Astrocyte of the cerebellum (primary cell): ENCODE data around the gene MAGI3.

Source experiments
- DNase-seq: peaks from one replicate; pipeline ENCODE4 v3.0.0-alpha.2; 2011; ENCODE audit warnings: low read depth
- H3K4me3 ChIP-seq: 2 replicates; pipeline ENCODE4 v1.5.1; 2011; ENCODE audit warnings: mild to moderate bottlenecking, low read depth, low read length, moderate library complexity
- CTCF ChIP-seq: IDR thresholded peaks from 2 replicates; pipeline ENCODE4 v1.5.1; 2012; ENCODE audit warnings: low read length, low read depth, moderate library complexity, mild to moderate bottlenecking; ENCODE audit errors: missing control alignments
- in situ Hi-C: cut with HindIII; loops from 2 replicates; pipeline ENCODE4 v1.10.0; 2017; ENCODE audit warnings: low sequenced_read_pairs

Gene MAGI3

GRCh38 chr1:113515498-113515897 is 125.2 kb downstream of the MAGI3 start:
- in situ Hi-C loops, result no loop called here
- DNase-seq, result no peak
- no peak overlapping the region for H3K4me3 ChIP-seq
- TF ChIP-seq CTCF, result no peak

- in situ Hi-C loops, result no loop called here
- DNase-seq, result no peak
- TF ChIP-seq CTCF, result no peak
- no peak overlapping the region for H3K4me3 ChIP-seq
Measured at GRCh38 chr1:113517346-113517745, 127.0 kb downstream of the MAGI3 start.

- no peak for TF ChIP-seq CTCF
- in situ Hi-C loops, result no loop called here
- DNase-seq, result no peak
Measured at GRCh38 chr1:113517983-113518382, 127.7 kb downstream of the MAGI3 start.

GRCh38 chr1:113519556-113519955 is 129.2 kb downstream of the MAGI3 start:
- no peak for DNase-seq
- in situ Hi-C loops, result no loop called here
- no peak overlapping the region for H3K4me3 ChIP-seq
- no peak for TF ChIP-seq CTCF

More at GRCh38 chr1:113517983-113518382, 127.7 kb downstream of the MAGI3 start:
- H3K4me3 ChIP-seq, result no peak overlapping the region

- no peak for DNase-seq
- no peak for TF ChIP-seq CTCF
- H3K4me3 ChIP-seq, result no peak overlapping the region
- in situ Hi-C loops, result no loop called here
Measured at GRCh38 chr1:113530021-113530420, 139.7 kb downstream of the MAGI3 start.

- H3K4me3 ChIP-seq, result no peak overlapping the region
- DNase-seq, result no peak
- no peak for TF ChIP-seq CTCF
- in situ Hi-C loops, result no loop called here
Measured at GRCh38 chr1:113531321-113531720, 141.0 kb downstream of the MAGI3 start.

GRCh38 chr1:113533061-113533460 is 142.7 kb downstream of the MAGI3 start:
- TF ChIP-seq CTCF, result no peak
- in situ Hi-C loops, result no loop called here
- H3K4me3 ChIP-seq, result no peak overlapping the region
- no peak for DNase-seq
